Measurements from ENCODE around the gene PLAAT3. TPM values are rescaled to one million over a fixed set of nuclear protein-coding genes. Genes with fewer than 3 reads are reported as not detected.
"Not testable (repeated sequence)": the region's sequence is repeated elsewhere in the genome, so short reads cannot be mapped to it uniquely, and the experiment has no call there.

Gene PLAAT3
- polyA plus RNA-seq, 1 of the 3 experiments (the other 2 are of a cell fraction): 44.0 TPM

- H3K9me2 ChIP-seq; H2AFZ ChIP-seq (ENCODE audit: low read depth); H3K36me3 ChIP-seq (replicated peaks in 1 of 2; ENCODE audit: control insufficient read depth in 1 of 2, insufficient read depth in 2 of 2, low read length in 1 of 2); H3K27me3 ChIP-seq (ENCODE audit: insufficient read depth); CTCF ChIA-PET; H4K20me1 ChIP-seq (ENCODE audit: insufficient read depth); H3K4me2 ChIP-seq; H3F3A ChIP-seq (replicated peaks; ENCODE audit: insufficient read depth); H3K4me3 ChIP-seq (ENCODE audit: low read depth in 2 of 2, low read length in 1 of 2); H3K9me3 ChIP-seq; DNase-seq; H3K27ac ChIP-seq (ENCODE audit: low read depth in 2 of 2, low read length in 1 of 2); H3K79me2 ChIP-seq (ENCODE audit: insufficient read depth); POLR2A ChIA-PET; H3K4me1 ChIP-seq (ENCODE audit: control insufficient read depth in 1 of 2, insufficient read depth in 2 of 2, low read depth in 1 of 2, low read length in 1 of 2); H3K9ac ChIP-seq: not testable (repeated sequence)
- 40% methylated on average over 2 of the region's 11 CpGs for WGBS (ENCODE audit: low lambda C conversion rate)
Measured at GRCh38 chr11:63528156-63528555, 86.1 kb downstream of the PLAAT3 start.

- WGBS (ENCODE audit: low lambda C conversion rate): 49% methylated on average over 2 of the region's 2 CpGs
- Histone ChIP-seq H3F3A (replicated peaks; ENCODE audit: insufficient read depth) (no peaks in the 10 kb centered on the region), H3K9me2 (no peaks in the 10 kb centered on the region), H3K9ac (no peak overlapping the region), H3K79me2 (ENCODE audit: insufficient read depth) (no peaks in the 10 kb centered on the region), H3K4me2 (no peak overlapping the region), H3K36me3 (replicated peaks in 1 of 2; ENCODE audit: control insufficient read depth in 1 of 2, insufficient read depth in 2 of 2, low read length in 1 of 2) (no peaks in the 10 kb centered on the region), H4K20me1 (ENCODE audit: insufficient read depth) (no peaks in the 10 kb centered on the region), H3K9me3 (no peaks in the 10 kb centered on the region), H3K27me3 (ENCODE audit: insufficient read depth) (no peaks in the 10 kb centered on the region), H3K4me1 (ENCODE audit: control insufficient read depth in 1 of 2, insufficient read depth in 2 of 2, low read depth in 1 of 2, low read length in 1 of 2) (no peaks in the 10 kb centered on the region), H3K4me3 (ENCODE audit: low read depth in 2 of 2, low read length in 1 of 2) (no peak overlapping the region), H2AFZ (ENCODE audit: low read depth) (no peak overlapping the region), H3K27ac (ENCODE audit: low read depth in 2 of 2, low read length in 1 of 2) (no peak overlapping the region)
- ChIA-PET POLR2A (no interaction called here), CTCF (no interaction called here)
- no peak for DNase-seq
- TF ChIP-seq FOSL2 (IDR thresholded peaks at IDR 0.05; ENCODE audit: borderline replicate concordance, low read depth) (no peak), ELF1 (IDR thresholded peaks at IDR 0.05) (no peak), SMC3 (IDR thresholded peaks at IDR 0.05; ENCODE audit: low read depth, low read length) (no peak), IRF3 (IDR thresholded peaks at IDR 0.05; ENCODE audit: low read depth, low read length) (no peak), REST (IDR thresholded peaks at IDR 0.05; ENCODE audit: low read depth, low read length) (no peak), FOXM1 (IDR thresholded peaks at IDR 0.05; ENCODE audit: low read depth) (no peak), FOXJ3 (CRISPR knock-in tag; IDR thresholded peaks at IDR 0.05) (no peak), RCOR1 (IDR thresholded peaks at IDR 0.05; ENCODE audit: low read length) (no peak), CHD2 (IDR thresholded peaks at IDR 0.05; ENCODE audit: low read length, partially characterized antibody) (no peak), GATA2 (CRISPR knock-in tag; IDR thresholded peaks at IDR 0.05) (no peak), NRF1 (IDR thresholded peaks at IDR 0.05; ENCODE audit: low read depth, low read length) (no peak), TAF1 (IDR thresholded peaks at IDR 0.05; ENCODE audit: borderline replicate concordance, low read depth, low read length) (no peak), USF1 (IDR thresholded peaks at IDR 0.05; ENCODE audit: borderline replicate concordance, low read depth) (no peak), TEAD4 (IDR thresholded peaks at IDR 0.05; ENCODE audit: borderline replicate concordance, insufficient read depth) (no peak), JUND (IDR thresholded peaks at IDR 0.05) (no peak), ZBTB33 (IDR thresholded peaks at IDR 0.05; ENCODE audit: borderline replicate concordance, low read depth) (no peak)
- TF ChIP-seq, protein P1, sequence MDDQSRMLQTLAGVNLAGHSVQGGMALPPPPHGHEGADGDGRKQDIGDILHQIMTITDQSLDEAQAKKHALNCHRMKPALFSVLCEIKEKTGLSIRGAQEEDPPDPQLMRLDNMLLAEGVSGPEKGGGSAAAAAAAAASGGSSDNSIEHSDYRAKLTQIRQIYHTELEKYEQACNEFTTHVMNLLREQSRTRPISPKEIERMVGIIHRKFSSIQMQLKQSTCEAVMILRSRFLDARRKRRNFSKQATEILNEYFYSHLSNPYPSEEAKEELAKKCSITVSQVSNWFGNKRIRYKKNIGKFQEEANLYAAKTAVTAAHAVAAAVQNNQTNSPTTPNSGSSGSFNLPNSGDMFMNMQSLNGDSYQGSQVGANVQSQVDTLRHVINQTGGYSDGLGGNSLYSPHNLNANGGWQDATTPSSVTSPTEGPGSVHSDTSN (IDR thresholded peaks at IDR 0.05): no peak
- TF ChIP-seq, protein P2, sequence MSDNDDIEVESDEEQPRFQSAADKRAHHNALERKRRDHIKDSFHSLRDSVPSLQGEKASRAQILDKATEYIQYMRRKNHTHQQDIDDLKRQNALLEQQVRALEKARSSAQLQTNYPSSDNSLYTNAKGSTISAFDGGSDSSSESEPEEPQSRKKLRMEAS (IDR thresholded peaks at IDR 0.05; ENCODE audit: low read depth): no peak
Measured at GRCh38 chr11:63527667-63528066, 86.6 kb downstream of the PLAAT3 start.
